Activated T-helper 2 cell treated with anti-CD3 and anti-CD28 coated beads, Interferon-gamma antibody, Interleukin-2, Interleukin-4, amounts not matched to agents 10 μg/mL and 5 μg/mL and 100 μg/mL, durations not matched to agents 14 hours and 24 hours and 36 hours (primary cell): ENCODE results near the gene TMEM163. TPM values are rescaled to one million over a fixed set of nuclear protein-coding genes. Genes with fewer than 3 reads are reported as not detected.

Experiments used
- DNase-seq: peaks from one replicate; pipeline ENCODE4 v3.0.0; 2021; ENCODE audit warnings: low spot score
- H3K27ac Mint-ChIP-seq: one replicate; pipeline ENCODE4 v1.8.0; 2021; ENCODE audit warnings: mixed read lengths
- H3K27me3 Mint-ChIP-seq: one replicate; pipeline ENCODE4 v1.8.0; 2021; ENCODE audit warnings: low read depth, mixed read lengths
- H3K36me3 Mint-ChIP-seq: one replicate; pipeline ENCODE4 v1.8.0; 2021; ENCODE audit warnings: low read depth, mixed read lengths
- H3K4me1 Mint-ChIP-seq: one replicate; pipeline ENCODE4 v1.8.0; 2021; ENCODE audit warnings: low read depth, mixed read lengths
- H3K4me3 Mint-ChIP-seq: one replicate; pipeline ENCODE4 v1.8.0; 2021; ENCODE audit warnings: low read depth, mild to moderate bottlenecking, moderate library complexity, mixed read lengths
- H3K9me3 Mint-ChIP-seq: one replicate; pipeline ENCODE4 v1.8.0; 2021; ENCODE audit warnings: mixed read lengths
- intact Hi-C: fragments of 100-400 bp; cut with micrococcal nuclease; formaldehyde crosslinking; loops from one replicate; pipeline ENCODE4 v1.15.1; 2023
- total RNA-seq: library from RNA; stranded (reverse); gene quantifications from 2 replicates; pipeline ENCODE4 v1.2.3, GENCODE V29; 2022

TMEM163 gene
- total RNA-seq, 1 donor from 2014 or later = 0.27 TPM

DNA sequence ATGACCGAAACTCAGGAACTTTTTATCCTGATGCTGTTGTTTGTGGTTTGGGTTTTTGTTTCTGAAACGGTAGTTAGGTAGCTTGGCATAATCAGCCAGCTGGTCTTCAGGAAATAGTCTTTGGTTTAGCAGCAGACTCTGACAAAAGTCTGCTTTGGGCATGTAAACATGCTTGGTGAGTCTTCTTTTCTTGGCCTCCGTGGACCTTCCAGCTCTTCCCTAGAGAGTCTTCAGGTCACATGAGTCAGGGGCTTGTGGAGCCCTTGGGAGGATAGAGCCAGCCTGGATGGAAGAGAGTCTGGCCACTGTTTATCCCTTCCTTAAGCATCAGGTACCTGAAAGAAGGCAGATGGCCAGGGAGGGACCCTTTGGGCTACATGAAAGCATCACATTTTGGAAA, 310.4 kb downstream of the TMEM163 start:
- H3K9me3 Mint-ChIP-seq = no peaks in the 10 kb centered on the region
- no peaks in the 10 kb centered on the region for H3K36me3 Mint-ChIP-seq
- H3K27ac Mint-ChIP-seq = no peak overlapping the region
- peaks cover 5% of the 10 kb centered on the region for H3K4me1 Mint-ChIP-seq
- H3K27me3 Mint-ChIP-seq = peaks cover 6% of the 10 kb centered on the region
- intact Hi-C loops = no loop called here
- H3K4me3 Mint-ChIP-seq = no peak overlapping the region
- no peak for DNase-seq

DNA sequence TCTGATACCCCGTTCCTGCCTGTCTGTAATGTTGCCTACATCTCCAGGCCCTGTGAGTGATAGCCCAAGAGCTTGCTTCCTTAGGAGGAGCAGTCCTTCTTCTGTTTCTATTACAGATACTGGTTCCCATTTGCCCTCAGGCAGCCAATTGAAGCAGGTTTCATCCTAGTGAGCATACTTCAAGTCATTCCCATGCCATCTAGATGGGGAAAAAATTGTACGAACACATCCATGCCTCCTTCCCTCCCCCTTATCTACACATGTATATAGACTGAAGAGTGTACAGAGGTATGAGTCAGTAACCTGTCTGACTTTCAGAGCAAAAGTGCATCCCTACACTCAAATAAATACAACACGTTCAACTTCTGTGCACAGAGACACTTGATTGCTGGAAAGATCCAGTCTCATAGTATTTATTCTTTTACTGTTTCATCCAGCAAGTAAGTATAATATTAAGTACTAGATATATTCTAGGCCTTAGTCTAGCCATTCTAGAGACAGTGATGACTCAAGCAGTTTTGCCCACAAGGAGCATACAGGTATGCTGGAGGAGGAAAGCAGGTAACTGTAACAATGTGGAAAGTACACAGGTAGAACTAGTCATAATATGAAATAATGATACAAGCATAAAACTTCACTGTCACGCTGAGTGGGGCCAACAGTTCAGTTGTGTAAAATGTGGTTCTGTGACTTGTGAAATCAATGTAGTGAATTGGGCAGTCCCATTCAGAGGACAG, 311.5 kb downstream of the TMEM163 start:
- H3K36me3 Mint-ChIP-seq = no peaks in the 10 kb centered on the region
- no peak overlapping the region for H3K27ac Mint-ChIP-seq
- H3K27me3 Mint-ChIP-seq = peaks cover 7% of the 10 kb centered on the region
- H3K9me3 Mint-ChIP-seq = no peaks in the 10 kb centered on the region
- DNase-seq = no peak
- intact Hi-C loops = no loop called here
- H3K4me1 Mint-ChIP-seq = peaks cover 5% of the 10 kb centered on the region
- H3K4me3 Mint-ChIP-seq = no peak overlapping the region

- intact Hi-C loops = no loop called here
- Mint-ChIP-seq H3K27me3 (peaks cover 7% of the 10 kb centered on the region), H3K9me3 (no peaks in the 10 kb centered on the region), H3K36me3 (no peaks in the 10 kb centered on the region), H3K4me1 (peaks cover 4% of the 10 kb centered on the region), H3K27ac (no peak overlapping the region), H3K4me3 (no peak overlapping the region)
- no peak for DNase-seq
These were observed 312.1 kb downstream of the TMEM163 start for GRCh38 chr2:134406736-134407135.

- Mint-ChIP-seq H3K27me3 (peaks cover 7% of the 10 kb centered on the region), H3K27ac (no peak overlapping the region), H3K36me3 (no peaks in the 10 kb centered on the region), H3K4me1 (peaks cover 2% of the 10 kb centered on the region), H3K9me3 (no peaks in the 10 kb centered on the region), H3K4me3 (no peak overlapping the region)
- no peak for DNase-seq
- intact Hi-C loops = no loop called here
These were observed 312.5 kb downstream of the TMEM163 start for GRCh38 chr2:134406311-134406710.

Other genes starting within 250 kb of the TMEM163 start
- not detected in 2 replicates for gene ACMSD, start 119.6 kb upstream of the TMEM163 start, total RNA-seq
- 39.2 and 41.0 TPM in 2 replicates for gene CCNT2, start 199.8 kb upstream of the TMEM163 start, total RNA-seq